Caco-2 (cell line): ENCODE measurements around the gene ANK3. TPM values are rescaled to one million over a fixed set of nuclear protein-coding genes. Genes with fewer than 3 reads are reported as not detected.

Experiments used
- BruUV-seq: library from RNA; stranded (reverse); fragments of 400-500 nt; replicated peaks from 2 replicates; lab custom pipeline; 2021; lab: Mats Ljungman, UMichigan
- CTCF ChIA-PET: fragments of 300-600 bp; sonication (Branson Sonifier 250); formaldehyde crosslinking; loops from one replicate; lab custom pipeline; 2022; ENCODE audit warnings: antibody characterized with exemption; lab: Charles Lee
- POLR2A ChIA-PET: fragments of 300-600 bp; sonication (Branson Sonifier 250); formaldehyde crosslinking; loops from one replicate; lab custom pipeline; 2022; ENCODE audit warnings: antibody characterized with exemption; lab: Charles Lee
- DNase-seq, 2 experiments: peaks; one replicate each; pipeline versions ENCODE4 v3.0.0 to v3.0.0-alpha.2; 2020 to 2022
- H3K27me3 ChIP-seq: replicated peaks from 2 replicates; pipeline ENCODE4 v1.6.0; 2011; ENCODE audit warnings: low read length; ENCODE audit not compliant: control insufficient read depth, insufficient read depth
- H3K36me3 ChIP-seq: 2 replicates; pipeline ENCODE4 v1.5.1; 2011; ENCODE audit warnings: low read length; ENCODE audit not compliant: control insufficient read depth, insufficient read depth
- H3K4me1 ChIP-seq: fragments of 250-450 bp; sonication (Bioruptor Pico); 2 replicates; pipeline ENCODE4 v1.5.1; 2020; ENCODE audit warnings: mild to moderate bottlenecking
- H3K4me3 ChIP-seq: 2 replicates; pipeline ENCODE4 v1.5.1; 2011; ENCODE audit warnings: low read depth, mild to moderate bottlenecking, control low read depth, low read length
- H3K9me3 ChIP-seq: fragments of 250-450 bp; sonication (Bioruptor Pico); 2 replicates; pipeline ENCODE4 v1.5.1; 2020; ENCODE audit warnings: mild to moderate bottlenecking, moderate library complexity
- H3K27ac Mint-ChIP-seq: one replicate; pipeline ENCODE4 v1.8.0; 2022; ENCODE audit warnings: mixed read lengths; ENCODE audit not compliant: unreplicated experiment
- H3K27me3 Mint-ChIP-seq: one replicate; pipeline ENCODE4 v1.8.0; 2022; ENCODE audit warnings: mixed read lengths; ENCODE audit not compliant: insufficient read depth, unreplicated experiment
- H3K36me3 Mint-ChIP-seq: one replicate; pipeline ENCODE4 v1.8.0; 2022; ENCODE audit warnings: mild to moderate bottlenecking, mixed read lengths; ENCODE audit not compliant: insufficient read depth, unreplicated experiment
- H3K4me1 Mint-ChIP-seq: one replicate; pipeline ENCODE4 v1.8.0; 2022; ENCODE audit warnings: low read depth, mixed read lengths; ENCODE audit not compliant: unreplicated experiment
- H3K4me3 Mint-ChIP-seq: one replicate; pipeline ENCODE4 v1.8.0; 2022; ENCODE audit warnings: mild to moderate bottlenecking, moderate library complexity, mixed read lengths; ENCODE audit not compliant: unreplicated experiment
- H3K9me3 Mint-ChIP-seq: one replicate; pipeline ENCODE4 v1.8.0; 2022; ENCODE audit warnings: mixed read lengths; ENCODE audit not compliant: unreplicated experiment
- intact Hi-C: fragments of 100-400 bp; cut with micrococcal nuclease; formaldehyde crosslinking; loops from one replicate; pipeline ENCODE4 v1.10.0; 2022; ENCODE audit not compliant: unreplicated experiment
- total RNA-seq: library from RNA; stranded (reverse); gene quantifications from 2 replicates; pipeline ENCODE4 v1.2.3, GENCODE V29; 2022
- TF ChIP-seq, protein P1 (sequence below), 2 experiments: fragments of 200-600 bp in 1 of 2; IDR thresholded peaks; 1 replicate in 1 of 2; 2 replicates in 1 of 2; pipeline versions ENCODE4 v1.5.1 to v1.8.0; 2011 to 2022; ENCODE audit warnings: antibody characterized with exemption in 1 of 2, control low read depth in 1 of 2, inconsistent platforms in 1 of 2, low read depth in 1 of 2, low read length in 1 of 2, mild to moderate bottlenecking in 1 of 2, moderate library complexity in 1 of 2; ENCODE audit not compliant: insufficient read depth in 1 of 2, severe bottlenecking in 1 of 2, unreplicated experiment in 1 of 2

Gene ANK3
- total RNA-seq, 1 experiment from 2014 or later, result 46.7 TPM

DNA sequence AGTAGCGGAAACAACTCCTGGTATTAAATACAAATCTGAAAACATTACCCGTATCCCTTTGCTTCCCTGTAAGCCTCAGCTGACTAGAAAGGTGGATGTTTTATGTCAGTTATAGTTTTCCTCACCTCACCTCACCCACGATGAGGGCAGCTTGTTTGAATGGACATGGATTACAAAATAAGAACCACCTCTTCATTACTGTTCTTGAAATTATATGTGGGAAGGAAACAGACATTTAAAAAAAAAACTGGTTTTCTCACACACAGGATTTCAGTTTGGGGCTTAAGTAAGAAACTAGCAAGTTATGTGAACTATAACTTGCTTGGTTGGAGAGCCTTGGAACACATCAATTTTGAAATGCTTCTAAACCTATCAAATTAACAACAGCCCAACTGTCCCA lies 250.4 kb downstream of the ANK3 start:
- no peak for DNase-seq
- no peaks in the 10 kb centered on the region for H3K36me3 Mint-ChIP-seq
- TF ChIP-seq, protein P1, sequence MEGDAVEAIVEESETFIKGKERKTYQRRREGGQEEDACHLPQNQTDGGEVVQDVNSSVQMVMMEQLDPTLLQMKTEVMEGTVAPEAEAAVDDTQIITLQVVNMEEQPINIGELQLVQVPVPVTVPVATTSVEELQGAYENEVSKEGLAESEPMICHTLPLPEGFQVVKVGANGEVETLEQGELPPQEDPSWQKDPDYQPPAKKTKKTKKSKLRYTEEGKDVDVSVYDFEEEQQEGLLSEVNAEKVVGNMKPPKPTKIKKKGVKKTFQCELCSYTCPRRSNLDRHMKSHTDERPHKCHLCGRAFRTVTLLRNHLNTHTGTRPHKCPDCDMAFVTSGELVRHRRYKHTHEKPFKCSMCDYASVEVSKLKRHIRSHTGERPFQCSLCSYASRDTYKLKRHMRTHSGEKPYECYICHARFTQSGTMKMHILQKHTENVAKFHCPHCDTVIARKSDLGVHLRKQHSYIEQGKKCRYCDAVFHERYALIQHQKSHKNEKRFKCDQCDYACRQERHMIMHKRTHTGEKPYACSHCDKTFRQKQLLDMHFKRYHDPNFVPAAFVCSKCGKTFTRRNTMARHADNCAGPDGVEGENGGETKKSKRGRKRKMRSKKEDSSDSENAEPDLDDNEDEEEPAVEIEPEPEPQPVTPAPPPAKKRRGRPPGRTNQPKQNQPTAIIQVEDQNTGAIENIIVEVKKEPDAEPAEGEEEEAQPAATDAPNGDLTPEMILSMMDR (IDR thresholded peaks at IDR 0.05; ENCODE audit: insufficient read depth in 1 of 2, low read depth in 1 of 2, low read length in 1 of 2, severe bottlenecking in 1 of 2, unreplicated experiment in 1 of 2), result no peak
- no peak overlapping the region for H3K27ac Mint-ChIP-seq
- no peaks in the 10 kb centered on the region for H3K9me3 Mint-ChIP-seq
- peaks cover 13% of the 10 kb centered on the region for H3K4me1 Mint-ChIP-seq
- Histone ChIP-seq H3K36me3 (no peaks in the 10 kb centered on the region), H3K27me3 (no peaks in the 10 kb centered on the region), H3K4me1 (peaks cover 61% of the 10 kb centered on the region), H3K4me3 (peak overlapping the region; percentile 38), H3K9me3 (no peaks in the 10 kb centered on the region)
- no TSS peak for BruUV-seq
- ChIA-PET CTCF (interaction anchor here (1.0 kb wide), 1 partner anchor 24 kb away, joined by 3 read pairs; no protein-coding TSS in a partner anchor), POLR2A (interaction anchor here (1.0 kb wide), 1 partner anchor 38 kb away, joined by 4 read pairs; no protein-coding TSS in a partner anchor)
- intact Hi-C loops, result loop anchor here (1.0 kb wide), 1 partner anchor 9 kb away; no protein-coding TSS in a partner anchor
- H3K4me3 Mint-ChIP-seq, result no peak overlapping the region
- no peaks in the 10 kb centered on the region for H3K27me3 Mint-ChIP-seq

DNA sequence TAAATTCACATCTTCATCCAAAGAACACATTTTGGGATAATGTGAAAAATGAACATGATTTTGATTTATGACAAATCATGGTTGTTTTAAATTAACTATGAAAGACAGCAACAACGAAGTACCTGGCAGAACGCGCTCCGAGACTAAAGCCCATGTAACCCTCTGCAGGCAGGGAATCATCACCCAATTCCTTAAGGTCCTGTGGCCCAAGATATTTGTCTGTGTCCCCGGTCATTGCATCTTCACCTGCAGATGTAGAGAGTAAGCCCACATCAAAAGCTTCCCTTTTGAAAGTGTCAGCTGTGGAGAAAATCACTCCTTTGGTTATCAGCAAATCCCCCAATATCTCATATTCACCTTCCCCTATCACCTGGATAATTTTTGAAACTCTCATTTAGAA lies 250.8 kb downstream of the ANK3 start:
- Mint-ChIP-seq H3K27me3 (no peaks in the 10 kb centered on the region), H3K27ac (no peak overlapping the region), H3K4me3 (no peak overlapping the region)

DNA sequence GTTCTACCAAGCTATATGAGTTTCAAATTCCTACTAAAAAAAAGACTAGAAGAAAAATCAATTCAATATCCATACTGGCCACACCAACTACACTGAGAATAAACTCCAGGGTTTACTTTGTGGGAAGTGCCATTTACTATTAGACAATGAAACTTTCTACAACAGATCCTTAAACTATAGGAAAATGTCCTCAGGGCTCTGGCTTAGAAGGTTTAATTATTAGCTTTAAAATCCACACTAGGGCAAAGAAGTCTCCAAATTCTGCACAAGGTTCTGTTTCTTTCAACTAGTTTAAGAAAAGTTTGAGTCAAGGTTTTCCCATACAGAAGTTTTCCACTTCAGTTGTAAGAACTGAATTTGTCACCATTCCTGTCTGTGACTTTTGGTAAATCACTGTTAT lies 251.6 kb downstream of the ANK3 start:
- H3K9me3 Mint-ChIP-seq, result no peaks in the 10 kb centered on the region
- H3K36me3 ChIP-seq, result no peaks in the 10 kb centered on the region
- H3K4me3 Mint-ChIP-seq, result peak overlapping the region; percentile 43
- TF ChIP-seq, protein P1 (IDR thresholded peaks at IDR 0.05; ENCODE audit: insufficient read depth in 1 of 2, low read depth in 1 of 2, low read length in 1 of 2, severe bottlenecking in 1 of 2, unreplicated experiment in 1 of 2), result no peak
- H3K36me3 Mint-ChIP-seq, result no peaks in the 10 kb centered on the region
- no peaks in the 10 kb centered on the region for H3K27me3 Mint-ChIP-seq
- ChIA-PET POLR2A (interaction anchor here (0.6 kb wide), 2 partner anchors 23 to 58 kb away, joined by 3 read pairs; no protein-coding TSS in a partner anchor), CTCF (interaction anchor here (0.7 to 1.4 kb wide), 5 partner anchors 38 to 72 kb away, joined by 3 to 6 read pairs (median 3); no protein-coding TSS in a partner anchor)
- DNase-seq, result peak in 1 of 2 experiments; percentile 51
- H3K27ac Mint-ChIP-seq, result no peak overlapping the region
- H3K9me3 ChIP-seq, result no peaks in the 10 kb centered on the region
- H3K4me1 Mint-ChIP-seq, result peaks cover 13% of the 10 kb centered on the region
- peaks cover 59% of the 10 kb centered on the region for H3K4me1 ChIP-seq
- intact Hi-C loops, result loop anchor here (1.0 kb wide), 2 partner anchors 23 to 38 kb away; no protein-coding TSS in a partner anchor
- H3K4me3 ChIP-seq, result no peak overlapping the region
- H3K27me3 ChIP-seq, result no peaks in the 10 kb centered on the region
- no TSS peak for BruUV-seq

More for the DNA sequence above, 250.8 kb downstream of the ANK3 start:
- CTCF ChIA-PET, result interaction anchor here (0.7 to 1.4 kb wide), 2 partner anchors 37 to 65 kb away, joined by 5 to 6 read pairs; no protein-coding TSS in a partner anchor
- Histone ChIP-seq H3K4me1 (peaks cover 61% of the 10 kb centered on the region), H3K27me3 (no peaks in the 10 kb centered on the region), H3K4me3 (peak overlapping the region; percentile 38), H3K9me3 (no peaks in the 10 kb centered on the region), H3K36me3 (no peaks in the 10 kb centered on the region)
- intact Hi-C loops, result loop anchor here (1.0 kb wide), 3 partner anchors 9 to 39 kb away; no protein-coding TSS in a partner anchor
- POLR2A ChIA-PET, result interaction anchor here (1.0 kb wide), 1 partner anchor 38 kb away, joined by 4 read pairs; no protein-coding TSS in a partner anchor
- Mint-ChIP-seq H3K4me1 (peaks cover 13% of the 10 kb centered on the region), H3K9me3 (no peaks in the 10 kb centered on the region), H3K36me3 (no peaks in the 10 kb centered on the region)
- TF ChIP-seq, protein P1 (IDR thresholded peaks at IDR 0.05; ENCODE audit: insufficient read depth in 1 of 2, low read depth in 1 of 2, low read length in 1 of 2, severe bottlenecking in 1 of 2, unreplicated experiment in 1 of 2), result no peak
- no peak for DNase-seq
- BruUV-seq, result no TSS peak
